ENCODE data around the gene CD99.

DNA sequence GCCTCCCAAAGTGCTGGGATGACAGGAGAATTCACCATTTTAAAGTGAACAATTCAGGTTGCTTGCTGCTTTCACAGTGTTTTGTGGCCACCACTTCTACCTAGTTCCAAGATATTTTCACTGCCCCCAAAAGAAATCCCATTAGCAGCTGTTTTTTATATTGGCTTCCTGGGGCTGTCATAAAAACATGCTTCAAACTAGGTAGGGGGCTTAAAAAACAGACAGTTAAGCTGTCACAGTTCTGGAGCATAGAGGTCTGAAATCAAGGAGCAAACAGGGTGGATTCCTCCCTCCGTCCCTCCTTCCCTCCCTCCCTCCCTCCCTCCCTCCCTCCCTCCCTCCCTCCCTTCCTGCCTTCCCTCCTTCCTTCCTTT, 57.7 kb downstream of the CD99 start:
- TF ChIP-seq CTCF (IDR thresholded peaks at IDR 0.05) (no peak), POLR2A (IDR thresholded peaks at IDR 0.05) (no peak)

Data from adrenal gland (tissue), 5 donors.